HepG2 (cell line): ENCODE measurements around the gene UBE2M. TPM values are rescaled to one million over a fixed set of nuclear protein-coding genes. Genes with fewer than 3 reads are reported as not detected.

ENCODE experiments used
- ARNTL ChIP-seq: sonication (generic); formaldehyde crosslinking; IDR thresholded peaks from 2 replicates; pipeline ENCODE4 v1.4.0; 2020; ENCODE audit warnings: mild to moderate bottlenecking, missing genetic modification reagents
- BHLHE40 ChIP-seq: IDR thresholded peaks from 2 replicates; pipeline ENCODE4 v1.6.1; 2011; ENCODE audit warnings: low read length, improper control_type of control experiment
- CAMTA2 ChIP-seq: sonication (generic); formaldehyde crosslinking; IDR thresholded peaks from 2 replicates; pipeline ENCODE4 v1.4.0; 2020; ENCODE audit warnings: mild to moderate bottlenecking, missing genetic modification reagents, borderline replicate concordance
- DDIT3 ChIP-seq: sonication (generic); formaldehyde crosslinking; IDR thresholded peaks from 2 replicates; pipeline ENCODE4 v1.4.0; 2020; ENCODE audit warnings: mild to moderate bottlenecking, missing genetic modification reagents
- EZH2 ChIP-seq: conservative IDR thresholded peaks from 2 replicates; pipeline ENCODE4 v1.6.1; 2012; ENCODE audit warnings: mild to moderate bottlenecking, low read depth, low read length, moderate library complexity
- FOSL2 ChIP-seq: sonication (generic); formaldehyde crosslinking; IDR thresholded peaks from 2 replicates; pipeline ENCODE4 v1.4.0; 2020; ENCODE audit warnings: missing genetic modification reagents
- FUBP1 ChIP-seq: sonication (generic); formaldehyde crosslinking; IDR thresholded peaks from 2 replicates; pipeline ENCODE4 v1.5.1; 2020; ENCODE audit warnings: missing genetic modification reagents, mild to moderate bottlenecking, borderline replicate concordance
- MAFF ChIP-seq: IDR thresholded peaks from 2 replicates; pipeline ENCODE4 v1.6.1; 2011; ENCODE audit warnings: low read depth, low read length, improper control_type of control experiment
- MIXL1 ChIP-seq: IDR thresholded peaks from 2 replicates; pipeline ENCODE4 v1.6.1; 2016
- PREB ChIP-seq: sonication (generic); formaldehyde crosslinking; IDR thresholded peaks from 2 replicates; pipeline ENCODE4 v1.4.0; 2020; ENCODE audit warnings: missing genetic modification reagents
- RAD51 ChIP-seq: fragments of 450-650 bp; IDR thresholded peaks from 2 replicates; pipeline ENCODE4 v1.6.1; 2016; ENCODE audit warnings: borderline replicate concordance
- SNAI1 ChIP-seq: sonication (generic); formaldehyde crosslinking; IDR thresholded peaks from 2 replicates; pipeline ENCODE4 v1.5.0; 2020; ENCODE audit warnings: mild to moderate bottlenecking, missing genetic modification reagents, borderline replicate concordance
- TP53 ChIP-seq: sonication (generic); formaldehyde crosslinking; conservative IDR thresholded peaks from 2 replicates; pipeline ENCODE4 v1.4.0; 2020; ENCODE audit warnings: missing genetic modification reagents
- ZNF317 ChIP-seq: sonication (generic); formaldehyde crosslinking; IDR thresholded peaks from 2 replicates; pipeline ENCODE4 v1.5.0; 2020; ENCODE audit warnings: mild to moderate bottlenecking, missing genetic modification reagents
- ZNF512B ChIP-seq: sonication (generic); formaldehyde crosslinking; IDR thresholded peaks from 2 replicates; pipeline ENCODE4 v1.5.1; 2020; ENCODE audit warnings: missing genetic modification reagents, mild to moderate bottlenecking, borderline replicate concordance
- ZNF552 ChIP-seq: sonication (generic); formaldehyde crosslinking; IDR thresholded peaks from 2 replicates; pipeline ENCODE4 v1.9.0; 2022; ENCODE audit warnings: missing genetic modification reagents, mild to moderate bottlenecking, borderline replicate concordance
- ZNF598 ChIP-seq: sonication (generic); formaldehyde crosslinking; IDR thresholded peaks from 2 replicates; pipeline ENCODE4 v1.5.1; 2020; ENCODE audit warnings: mild to moderate bottlenecking, missing genetic modification reagents, borderline replicate concordance
- ZNF609 ChIP-seq: sonication (generic); formaldehyde crosslinking; IDR thresholded peaks from 2 replicates; pipeline ENCODE4 v1.4.0; 2020; ENCODE audit warnings: mild to moderate bottlenecking, missing genetic modification reagents, borderline replicate concordance
- ZNF792 ChIP-seq: IDR thresholded peaks from 2 replicates; pipeline ENCODE4 v1.6.1; 2016
- polyA plus RNA-seq, 8 experiments: library from polyadenylated mRNA; depleted of rRNA in 3 of 8; stranded (reverse) in 7 of 8; unstranded in 1 of 8; fragments of >200 nt; fragmentation: Illumina TruSeq in 4 of 8; extraction: Trizol in 4 of 8; gene quantifications; 2 replicates each; pipeline versions ENCODE4 v1.2.1 to v1.2.3, GENCODE V29; 2011 to 2016; ENCODE audit warnings: low read depth in 4 of 8, missing spikeins in 1 of 8, mixed read lengths in 1 of 8; ENCODE audit not compliant: insufficient read depth in 1 of 8
- total RNA-seq, 5 experiments: library from RNA; depleted of rRNA; stranded (reverse); fragments of >200 nt; fragmentation: Illumina TruSeq; extraction: Trizol; gene quantifications; 2 replicates each; pipeline ENCODE4 v1.2.3, GENCODE V29; 2016; ENCODE audit warnings: low read depth in 1 of 5

Gene UBE2M
- total and polyA plus RNA-seq, 2 of the 13 experiments (the other 11 are each of a cell fraction or from before 2014, with no cell fraction given), result 36.2 to 50.3 TPM

GRCh38 chr19:58543826-58544590 lies 14.4 kb downstream of the UBE2M start, which contains the start of gene TRIM28 (continued):
- TF ChIP-seq ZNF609, result no peak
- no peak for TF ChIP-seq ZNF598 (CRISPR knock-in tag)
- no peak for TF ChIP-seq ZNF552 (CRISPR knock-in tag)
- TF ChIP-seq FOSL2, result no peak; the same call in 1 of the 2 replicates
- no peak for TF ChIP-seq MAFF
- no peak for TF ChIP-seq DDIT3
- TF ChIP-seq RAD51, result no peak
- TF ChIP-seq BHLHE40, result 0 out of 2 replicates have a peak, but pooled peaks have one; percentile 19
- TF ChIP-seq ZNF792, result no peak; the same call in 1 of the 2 replicates
- TF ChIP-seq ARNTL (CRISPR knock-in tag), result no peak
- TF ChIP-seq TP53 (CRISPR knock-in tag), result no peak
- no peak for TF ChIP-seq FUBP1 (CRISPR knock-in tag)
- no peak for TF ChIP-seq EZH2
- no peak for TF ChIP-seq ZNF317
- peak; percentile 31; the same call in 1 of the 2 replicates for TF ChIP-seq MIXL1
- TF ChIP-seq ZNF512B, result no peak
- no peak for TF ChIP-seq PREB
- TF ChIP-seq SNAI1, result no peak
- no peak; the same call in 1 of the 2 replicates for TF ChIP-seq CAMTA2 (CRISPR knock-in tag)
